ENCODE measurements around the gene DGCR2.
"Not testable (repeated sequence)": the region's sequence is repeated elsewhere in the genome, so short reads cannot be mapped to it uniquely, and the experiment has no call there.

The DGCR2 gene

GRCh38 chr22:19038728-19039447 lies 83.3 kb downstream of the DGCR2 start:
- TF ChIP-seq CTCF (IDR thresholded peaks at IDR 0.05; ENCODE audit: low read depth, low read length, missing control alignments), result no peak
- H3K4me3 ChIP-seq (ENCODE audit: low read depth, low read length), result no peak overlapping the region
- no peak for DNase-seq (ENCODE audit: low read depth)
- in situ Hi-C loops (cut with HindIII; ENCODE audit: low sequenced_read_pairs), result no loop called here

GRCh38 chr22:19038164-19038546 lies 84.1 kb downstream of the DGCR2 start:
- TF ChIP-seq CTCF (IDR thresholded peaks at IDR 0.05; ENCODE audit: low read depth, low read length, missing control alignments), result no peak
- no peak for DNase-seq (ENCODE audit: low read depth)
- H3K4me3 ChIP-seq (ENCODE audit: low read depth, low read length), result no peak overlapping the region
- in situ Hi-C loops (cut with HindIII; ENCODE audit: low sequenced_read_pairs), result no loop called here

- no peak for DNase-seq (ENCODE audit: low read depth)
- no peak overlapping the region for H3K4me3 ChIP-seq (ENCODE audit: low read depth, low read length)
- in situ Hi-C loops (cut with HindIII; ENCODE audit: low sequenced_read_pairs), result no loop called here
- TF ChIP-seq CTCF (IDR thresholded peaks at IDR 0.05; ENCODE audit: low read depth, low read length, missing control alignments), result no peak
These were observed 84.7 kb downstream of the DGCR2 start for GRCh38 chr22:19037282-19038163.

GRCh38 chr22:19036523-19037273 lies 85.5 kb downstream of the DGCR2 start:
- in situ Hi-C loops (cut with HindIII; ENCODE audit: low sequenced_read_pairs), result no loop called here
- no peak for TF ChIP-seq CTCF (IDR thresholded peaks at IDR 0.05; ENCODE audit: low read depth, low read length, missing control alignments)
- H3K4me3 ChIP-seq (ENCODE audit: low read depth, low read length), result no peak overlapping the region
- DNase-seq (ENCODE audit: low read depth), result no peak

GRCh38 chr22:19036229-19036522 lies 86.0 kb downstream of the DGCR2 start:
- in situ Hi-C loops (cut with HindIII; ENCODE audit: low sequenced_read_pairs), result no loop called here
- no peak for TF ChIP-seq CTCF (IDR thresholded peaks at IDR 0.05; ENCODE audit: low read depth, low read length, missing control alignments)

GRCh38 chr22:19035474-19036228 lies 86.6 kb downstream of the DGCR2 start:
- DNase-seq (ENCODE audit: low read depth), result no peak
- in situ Hi-C loops (cut with HindIII; ENCODE audit: low sequenced_read_pairs), result no loop called here
- no peak overlapping the region for H3K4me3 ChIP-seq (ENCODE audit: low read depth, low read length)
- TF ChIP-seq CTCF (IDR thresholded peaks at IDR 0.05; ENCODE audit: low read depth, low read length, missing control alignments), result peak; percentile 3

More at GRCh38 chr22:19036229-19036522, 86.0 kb downstream of the DGCR2 start:
- H3K4me3 ChIP-seq (ENCODE audit: low read depth, low read length), result no peak overlapping the region
- DNase-seq (ENCODE audit: low read depth), result no peak

- in situ Hi-C loops (cut with HindIII; ENCODE audit: low sequenced_read_pairs); H3K4me3 ChIP-seq (ENCODE audit: low read depth, low read length); DNase-seq (ENCODE audit: low read depth): not testable (repeated sequence)
These were observed 87.1 kb downstream of the DGCR2 start for GRCh38 chr22:19035126-19035473.

- DNase-seq (ENCODE audit: low read depth); H3K4me3 ChIP-seq (ENCODE audit: low read depth, low read length); in situ Hi-C loops (cut with HindIII; ENCODE audit: low sequenced_read_pairs): not testable (repeated sequence)
These were observed 87.5 kb downstream of the DGCR2 start for GRCh38 chr22:19034724-19035120.

Measured in astrocyte of the cerebellum (primary cell).